HG03103 (cell line): Measurements from ENCODE around the gene PLAGL1.
"Not testable (repeated sequence)": the region's sequence is repeated elsewhere in the genome, so short reads cannot be mapped to it uniquely, and the experiment has no call there.

Experiments
- ATAC-seq: cut with Tn5 transposase; IDR thresholded peaks from one replicate; pipeline ENCODE4 v1.9.1; 2021; ENCODE audit warnings: low read depth; ENCODE audit not compliant: unreplicated experiment

The PLAGL1 gene, protein sequence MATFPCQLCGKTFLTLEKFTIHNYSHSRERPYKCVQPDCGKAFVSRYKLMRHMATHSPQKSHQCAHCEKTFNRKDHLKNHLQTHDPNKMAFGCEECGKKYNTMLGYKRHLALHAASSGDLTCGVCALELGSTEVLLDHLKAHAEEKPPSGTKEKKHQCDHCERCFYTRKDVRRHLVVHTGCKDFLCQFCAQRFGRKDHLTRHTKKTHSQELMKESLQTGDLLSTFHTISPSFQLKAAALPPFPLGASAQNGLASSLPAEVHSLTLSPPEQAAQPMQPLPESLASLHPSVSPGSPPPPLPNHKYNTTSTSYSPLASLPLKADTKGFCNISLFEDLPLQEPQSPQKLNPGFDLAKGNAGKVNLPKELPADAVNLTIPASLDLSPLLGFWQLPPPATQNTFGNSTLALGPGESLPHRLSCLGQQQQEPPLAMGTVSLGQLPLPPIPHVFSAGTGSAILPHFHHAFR

DNA sequence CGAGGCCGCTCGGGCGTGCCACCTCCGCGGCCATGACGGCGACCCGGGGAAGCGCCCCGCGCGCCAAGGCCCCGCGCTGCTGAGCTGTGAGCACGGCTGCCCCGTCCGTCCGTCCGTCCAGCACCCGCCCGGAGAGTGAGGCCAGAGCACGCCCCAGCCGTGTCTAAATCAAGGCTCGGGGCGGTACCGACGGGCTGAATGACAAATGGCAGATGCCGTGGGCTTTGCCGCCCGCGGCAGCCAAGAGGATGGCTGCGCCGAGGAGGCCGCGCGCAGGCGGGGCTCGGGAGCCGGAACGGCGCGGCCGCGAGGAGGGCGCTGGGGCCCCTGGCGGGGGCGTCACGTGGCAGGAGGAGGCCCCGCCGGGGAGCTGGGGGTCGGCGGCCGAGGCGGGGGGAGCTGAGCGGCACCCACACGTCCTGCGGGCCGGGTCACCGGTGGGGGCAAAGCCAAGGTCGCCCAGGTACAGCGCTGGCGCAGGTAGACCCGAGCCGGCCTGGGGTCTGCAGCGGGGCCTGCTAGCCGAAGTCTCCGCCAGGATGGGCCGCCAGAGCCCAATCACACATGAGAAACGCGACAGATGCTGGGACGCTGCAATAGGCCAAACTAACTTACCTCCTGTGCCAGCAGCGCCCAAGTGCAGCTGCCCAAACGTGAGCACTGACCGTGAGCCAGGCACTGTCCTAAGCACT is at the start of gene PLAGL1:
Gene PLAGL1 (minus strand): TSS at position 140 of the 692 bp plus-strand sequence. CDS start 60,123 bp downstream, outside the sequence.
- no peak for ATAC-seq

DNA sequence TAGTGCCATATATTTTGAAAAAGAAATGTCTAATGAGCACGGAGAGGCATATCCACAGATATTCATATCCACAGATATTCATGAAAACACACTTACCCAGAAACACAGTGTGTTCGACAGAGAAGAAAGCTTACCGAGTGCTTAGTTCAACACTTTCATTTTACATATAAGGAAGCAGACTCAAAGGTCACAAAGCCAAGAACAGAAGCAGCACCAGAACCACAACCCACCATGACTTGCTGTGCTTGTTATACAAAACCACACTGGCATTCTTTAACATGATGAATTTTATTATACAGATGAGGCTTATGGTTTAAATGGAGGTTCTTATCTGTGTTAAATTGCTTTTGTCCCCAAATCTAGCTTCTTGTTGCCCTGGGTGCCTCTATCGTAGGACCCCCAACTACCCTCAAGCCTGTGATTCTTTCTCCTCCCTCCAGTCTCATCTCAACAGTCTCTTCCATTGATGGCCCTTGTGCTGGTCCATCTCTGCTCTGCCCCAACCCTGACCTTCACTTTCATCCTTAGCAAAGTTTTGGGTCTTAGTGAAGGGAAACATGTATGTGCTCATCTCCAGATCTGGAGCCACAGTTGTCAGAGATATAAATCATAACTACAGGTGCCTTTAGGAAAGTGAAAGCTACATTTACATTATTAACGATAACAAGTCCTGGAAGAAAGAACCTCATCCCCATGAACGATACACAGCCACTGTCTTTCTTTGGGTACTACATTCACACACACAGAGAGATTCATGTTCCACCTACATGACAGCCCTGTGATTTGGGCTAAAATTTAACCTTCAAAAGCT is 47.3 kb upstream of the PLAGL1 start:
- ATAC-seq = peak; percentile 72

DNA sequence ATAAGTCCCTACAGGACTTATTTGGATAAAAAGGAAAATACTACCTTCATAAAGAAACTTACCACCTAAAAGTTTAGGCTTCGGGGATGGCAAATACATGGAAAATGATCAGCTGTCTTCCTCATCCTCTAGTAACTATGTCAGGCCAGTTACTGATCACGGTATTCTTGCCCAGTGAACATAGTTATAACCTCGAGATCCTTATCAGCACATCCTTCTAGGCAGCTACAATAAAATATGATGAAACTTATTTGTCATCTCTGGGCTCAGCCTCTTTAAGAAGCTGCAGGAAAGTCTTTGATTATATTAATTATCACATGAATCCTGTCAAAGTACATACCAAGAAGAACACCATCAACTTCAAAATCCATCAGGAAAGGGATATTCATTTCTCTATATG is 45.5 kb upstream of the PLAGL1 start:
- ATAC-seq = no peak

DNA sequence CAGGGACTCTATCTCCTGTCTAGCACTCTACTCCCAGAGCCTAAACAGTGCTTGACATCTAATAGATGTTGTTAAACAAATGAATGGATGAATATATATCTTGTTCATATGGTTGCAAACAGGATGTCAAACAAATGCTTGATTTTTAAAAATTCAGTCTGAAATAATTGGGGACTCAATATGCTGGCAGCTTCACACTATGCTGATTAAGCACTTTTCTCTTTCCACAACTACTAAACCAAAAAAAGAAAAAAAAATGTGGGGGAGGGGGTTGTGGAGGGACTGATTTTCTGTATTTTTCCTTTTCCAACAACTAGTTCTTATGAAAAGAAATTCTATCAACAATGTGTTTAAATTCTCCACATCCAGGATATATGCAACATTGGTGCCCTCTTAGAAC is 44.4 kb upstream of the PLAGL1 start:
- no peak for ATAC-seq

DNA sequence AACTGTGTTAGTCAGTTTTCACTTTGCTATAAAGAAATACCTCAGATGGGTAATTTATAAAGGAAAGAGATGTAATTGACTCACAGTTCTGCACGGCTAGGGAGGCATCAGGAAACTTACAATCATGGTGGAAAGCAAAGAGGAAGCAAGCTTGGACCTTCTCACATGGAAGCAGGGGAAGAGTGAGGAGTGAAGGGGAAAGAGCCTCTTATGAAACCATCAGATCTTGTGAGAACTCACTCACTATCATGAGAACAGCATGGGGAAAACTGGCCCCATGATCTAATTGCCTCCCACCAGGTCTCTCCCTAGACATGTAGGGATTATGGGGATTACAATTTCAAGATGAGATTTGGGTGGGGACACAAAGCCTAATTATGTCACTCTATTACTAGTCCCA is 41.3 kb upstream of the PLAGL1 start:
- ATAC-seq = no peak

DNA sequence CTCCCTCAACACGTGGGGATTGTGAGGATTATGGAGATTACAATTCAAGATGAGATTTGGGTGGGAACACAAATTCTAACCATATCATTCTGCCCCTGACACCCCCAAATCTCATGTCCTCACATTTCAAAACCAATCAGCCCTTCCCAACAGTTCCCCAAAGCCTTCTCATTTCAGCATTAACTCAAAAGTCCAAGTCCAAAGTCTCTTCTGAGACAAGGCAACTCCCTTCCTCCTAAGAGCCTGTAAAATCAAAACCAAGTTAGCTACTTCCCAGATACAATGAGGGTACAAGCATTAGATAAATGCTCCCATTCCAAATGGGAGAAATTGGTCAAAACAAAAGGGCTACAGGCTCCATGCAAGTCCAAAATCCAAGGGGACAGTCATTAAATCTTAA is 39.6 kb upstream of the PLAGL1 start:
- ATAC-seq = no peak

DNA sequence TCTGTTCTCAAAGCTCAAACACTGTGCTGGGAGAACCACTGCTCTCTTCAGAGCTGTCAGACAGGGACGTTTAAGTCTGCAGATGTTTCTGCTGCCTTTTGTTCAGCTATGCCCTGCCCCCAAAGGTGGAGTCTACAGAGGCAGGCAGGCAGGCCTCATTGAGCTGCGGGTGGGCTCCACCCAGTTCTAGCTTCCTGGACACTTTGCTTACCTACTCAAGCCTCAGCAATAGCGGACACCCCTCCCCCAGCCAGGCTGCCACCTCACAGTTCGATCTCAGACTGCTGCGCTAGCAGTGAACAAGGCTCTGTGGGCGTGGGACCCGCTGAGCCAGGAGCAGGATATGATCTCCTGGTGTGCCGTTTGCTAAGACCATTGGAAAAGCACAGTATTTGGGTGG is 38.6 kb upstream of the PLAGL1 start:
- not testable (repeated sequence) for ATAC-seq

DNA sequence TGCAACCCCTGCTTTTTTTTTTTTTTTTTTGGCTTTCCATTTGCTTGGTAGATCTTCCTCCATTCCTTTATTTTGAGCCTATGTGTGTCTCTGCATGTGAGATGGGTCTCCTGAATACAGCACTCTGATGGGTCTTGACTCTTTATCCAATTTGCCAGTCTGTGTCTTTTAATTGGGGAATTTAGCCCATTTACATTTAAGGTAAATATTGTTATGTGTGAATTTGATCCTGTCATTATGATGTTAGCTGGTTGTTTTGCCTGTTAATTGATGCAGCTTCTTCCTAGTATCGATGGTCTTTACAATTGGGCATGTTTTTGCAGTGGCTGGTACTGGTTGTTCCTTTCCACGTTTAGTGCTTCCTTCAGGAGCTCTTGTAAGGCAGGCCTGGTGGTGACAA is 36.9 kb upstream of the PLAGL1 start:
- ATAC-seq = not testable (repeated sequence)

DNA sequence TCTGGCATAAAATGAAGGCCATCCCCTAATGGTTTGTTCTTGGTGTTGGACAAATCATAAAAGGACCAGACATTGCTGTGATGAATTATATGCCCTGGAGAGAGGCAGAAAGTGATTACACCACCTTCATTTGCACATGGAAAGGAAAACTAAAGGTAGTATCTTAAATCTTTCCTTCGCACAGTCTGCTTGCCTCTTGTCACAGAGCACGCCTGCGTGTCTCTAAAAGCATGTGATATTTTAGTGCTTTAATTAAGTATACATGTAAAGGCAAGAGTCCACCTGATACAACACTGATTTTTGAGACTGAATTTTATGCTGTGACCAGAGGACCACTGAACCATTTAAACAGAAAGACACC is 28.8 kb upstream of the PLAGL1 start:
- no peak for ATAC-seq

DNA sequence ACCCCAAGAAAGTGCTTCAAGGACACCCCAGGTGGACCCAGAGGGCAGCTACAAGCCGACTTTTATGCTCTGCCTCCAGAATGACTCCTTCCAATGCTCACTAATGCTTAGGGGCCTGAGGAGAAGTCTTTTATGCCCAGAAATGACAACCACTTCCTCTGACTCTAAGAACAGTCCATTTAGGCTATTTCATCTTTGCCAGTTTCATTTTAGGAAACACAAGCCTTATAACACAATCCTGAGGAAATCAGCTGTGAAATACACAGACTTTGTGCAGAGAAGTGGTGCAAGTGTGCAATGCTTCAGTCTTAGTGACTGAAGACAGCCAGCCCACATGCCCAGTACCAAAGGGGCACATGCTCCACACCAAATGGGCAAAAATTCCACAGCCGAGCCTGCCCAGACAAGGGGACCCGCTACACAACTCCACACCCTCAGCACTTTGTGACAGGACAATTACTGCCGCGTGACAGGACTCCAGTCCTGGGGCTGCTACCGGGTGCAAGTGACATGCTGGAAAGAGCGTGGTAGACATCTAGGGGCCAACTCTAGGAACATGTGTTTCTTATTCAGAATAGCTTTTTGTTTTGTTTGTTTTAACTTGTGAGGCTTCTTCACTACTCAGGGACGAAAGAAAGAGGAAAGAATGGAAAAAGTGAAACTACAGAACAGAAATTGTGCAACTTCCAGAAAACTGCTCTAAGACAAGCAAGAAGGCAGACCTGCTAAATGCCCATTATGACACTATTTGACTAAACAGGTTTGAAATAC is 28.2 kb upstream of the PLAGL1 start:
- peak; percentile 62 for ATAC-seq

DNA sequence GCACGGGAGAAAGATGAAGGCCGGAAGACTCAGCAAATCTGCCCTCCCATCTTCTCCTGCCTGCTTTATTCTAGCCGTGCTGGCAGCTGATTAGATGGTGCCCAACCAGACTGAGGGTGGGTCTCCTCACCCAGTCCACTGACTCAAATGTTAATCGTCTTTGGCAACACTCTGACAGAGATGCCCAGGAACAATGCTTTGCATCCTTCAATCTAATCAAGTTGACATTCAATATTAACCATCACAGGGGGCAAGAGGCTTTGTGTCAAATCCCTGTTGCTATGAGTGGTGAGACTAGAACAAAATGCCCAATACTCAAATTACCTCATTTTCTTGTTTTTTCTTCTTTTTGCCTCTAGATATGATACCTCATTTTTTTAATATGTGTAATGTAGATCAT is 27.4 kb upstream of the PLAGL1 start:
- no peak for ATAC-seq

DNA sequence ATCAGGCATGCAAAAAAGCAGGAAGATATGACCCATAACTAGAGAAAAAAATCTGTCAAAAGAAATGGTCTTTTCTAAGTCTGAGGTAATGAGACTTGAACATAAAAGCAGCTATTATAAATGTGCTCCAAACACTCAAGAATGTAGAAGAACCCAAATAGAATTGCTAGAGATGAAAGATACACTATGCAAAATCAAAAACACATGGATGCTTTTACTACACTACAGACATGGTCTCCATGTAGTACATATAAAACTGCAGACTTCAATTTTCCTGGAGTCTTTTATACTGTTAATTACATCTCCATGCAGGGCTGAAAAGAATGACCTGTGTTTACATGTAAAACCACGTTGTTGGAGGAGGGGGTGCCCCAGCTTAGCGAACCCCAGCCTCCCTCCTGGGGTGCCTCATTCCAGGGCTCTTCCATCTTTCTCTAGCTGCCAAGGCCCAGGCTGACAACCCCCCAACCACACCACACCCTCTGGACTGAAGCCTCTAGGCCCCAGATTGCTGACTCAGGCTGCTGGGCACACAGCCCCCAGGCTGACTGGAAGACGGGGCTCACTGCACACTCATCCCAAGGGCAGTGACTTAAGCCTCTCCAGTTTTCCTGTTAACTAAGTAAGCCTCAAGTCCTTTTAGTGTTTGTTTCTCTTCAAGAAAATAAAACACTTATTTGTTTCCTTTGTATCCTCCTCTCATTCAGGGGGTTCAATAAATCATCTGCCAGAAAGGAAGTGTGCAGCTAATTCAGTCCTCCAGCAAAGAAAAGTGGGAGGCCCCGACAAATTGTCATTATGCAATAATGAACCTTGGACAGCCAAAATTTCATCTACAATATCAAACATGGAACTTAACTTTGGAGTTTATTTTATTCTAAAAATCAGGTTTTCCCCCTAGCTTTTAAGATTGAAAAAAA is 26.0 kb upstream of the PLAGL1 start:
- no peak for ATAC-seq

DNA sequence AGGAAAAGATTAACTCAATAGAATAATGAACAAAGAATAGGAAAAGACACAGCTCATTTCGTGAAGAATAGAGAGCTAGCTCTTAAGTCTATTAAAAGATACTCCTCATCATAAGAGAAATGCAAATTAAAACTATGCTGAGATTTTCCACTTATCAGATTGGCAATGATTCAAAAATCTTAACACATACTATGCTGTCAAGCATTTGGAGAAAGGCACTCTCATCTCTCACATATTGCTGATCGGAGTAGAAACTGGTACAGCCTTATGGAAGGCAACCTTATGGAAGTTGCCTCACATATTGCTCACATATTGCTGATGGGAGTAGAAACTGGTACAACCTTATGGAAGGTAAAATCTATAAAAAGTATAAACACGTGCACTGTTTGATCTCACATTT is 21.4 kb upstream of the PLAGL1 start:
- ATAC-seq = no peak

DNA sequence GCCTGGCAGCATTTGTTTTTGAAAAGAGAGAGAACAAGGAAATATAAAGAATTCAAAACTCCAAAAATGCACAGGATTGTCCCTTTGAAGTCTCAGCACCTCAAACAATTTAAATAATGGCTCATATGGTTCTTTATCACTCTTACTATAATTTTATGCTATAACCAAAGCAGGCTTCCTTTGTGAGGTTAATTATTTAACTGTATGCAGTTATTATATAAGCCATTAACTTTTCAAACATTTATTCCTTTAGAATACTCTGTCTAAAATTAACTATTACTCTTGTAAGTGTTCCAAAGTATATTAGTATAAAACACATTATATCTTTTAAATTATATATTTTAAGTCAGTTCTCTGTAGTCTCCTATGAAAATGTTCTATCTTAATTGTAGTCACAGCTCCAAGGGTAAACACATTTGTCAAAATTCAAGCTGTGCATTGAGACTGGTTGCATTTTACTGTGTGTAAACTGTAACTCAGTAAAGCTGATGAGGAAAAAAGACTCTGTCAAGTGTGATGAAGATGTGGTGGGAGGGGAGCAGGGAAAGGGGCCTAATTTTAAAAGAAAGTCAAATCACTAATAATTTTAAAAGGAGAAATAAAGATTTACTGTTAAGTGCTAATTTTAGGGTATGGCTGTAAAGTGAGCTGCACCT is 20.0 kb upstream of the PLAGL1 start:
- no peak for ATAC-seq

DNA sequence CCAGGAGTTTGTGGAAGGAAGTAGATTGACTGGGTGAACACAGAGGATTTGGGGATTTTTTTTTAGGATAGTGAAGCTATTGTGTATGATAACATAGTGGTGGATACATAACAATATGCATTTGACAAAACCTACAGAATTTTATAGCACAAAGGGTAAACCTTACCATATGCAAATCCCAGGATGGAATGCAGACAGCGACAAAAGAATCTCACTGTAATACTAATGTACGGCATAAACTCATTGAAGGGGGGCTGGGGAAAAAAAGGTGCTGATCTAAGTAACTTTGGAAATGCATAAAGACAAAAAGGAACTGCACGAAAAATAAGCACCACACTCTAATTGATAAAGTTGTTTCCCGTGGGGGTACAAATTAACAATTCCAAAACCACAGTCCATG is 15.2 kb upstream of the PLAGL1 start:
- ATAC-seq = no peak

DNA sequence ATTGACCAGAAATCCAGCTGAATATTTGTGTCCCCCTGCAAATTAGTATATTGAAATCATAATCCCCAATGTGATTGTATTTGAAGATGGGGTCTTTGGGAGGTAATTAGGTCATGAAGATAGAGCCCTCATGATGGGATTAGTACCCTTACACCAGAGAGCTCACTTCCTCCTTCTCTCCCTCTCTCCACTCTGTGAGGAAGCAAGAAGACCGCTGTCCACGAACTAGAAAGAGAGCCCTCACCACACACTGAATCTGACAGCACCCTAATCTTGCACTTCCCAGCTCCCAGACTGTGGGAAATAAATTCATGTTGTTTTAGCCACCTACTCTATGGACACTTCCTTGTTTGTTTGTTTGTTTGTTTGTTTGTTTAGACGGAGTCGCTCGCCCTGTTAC is 11.9 kb upstream of the PLAGL1 start:
- ATAC-seq = no peak

DNA sequence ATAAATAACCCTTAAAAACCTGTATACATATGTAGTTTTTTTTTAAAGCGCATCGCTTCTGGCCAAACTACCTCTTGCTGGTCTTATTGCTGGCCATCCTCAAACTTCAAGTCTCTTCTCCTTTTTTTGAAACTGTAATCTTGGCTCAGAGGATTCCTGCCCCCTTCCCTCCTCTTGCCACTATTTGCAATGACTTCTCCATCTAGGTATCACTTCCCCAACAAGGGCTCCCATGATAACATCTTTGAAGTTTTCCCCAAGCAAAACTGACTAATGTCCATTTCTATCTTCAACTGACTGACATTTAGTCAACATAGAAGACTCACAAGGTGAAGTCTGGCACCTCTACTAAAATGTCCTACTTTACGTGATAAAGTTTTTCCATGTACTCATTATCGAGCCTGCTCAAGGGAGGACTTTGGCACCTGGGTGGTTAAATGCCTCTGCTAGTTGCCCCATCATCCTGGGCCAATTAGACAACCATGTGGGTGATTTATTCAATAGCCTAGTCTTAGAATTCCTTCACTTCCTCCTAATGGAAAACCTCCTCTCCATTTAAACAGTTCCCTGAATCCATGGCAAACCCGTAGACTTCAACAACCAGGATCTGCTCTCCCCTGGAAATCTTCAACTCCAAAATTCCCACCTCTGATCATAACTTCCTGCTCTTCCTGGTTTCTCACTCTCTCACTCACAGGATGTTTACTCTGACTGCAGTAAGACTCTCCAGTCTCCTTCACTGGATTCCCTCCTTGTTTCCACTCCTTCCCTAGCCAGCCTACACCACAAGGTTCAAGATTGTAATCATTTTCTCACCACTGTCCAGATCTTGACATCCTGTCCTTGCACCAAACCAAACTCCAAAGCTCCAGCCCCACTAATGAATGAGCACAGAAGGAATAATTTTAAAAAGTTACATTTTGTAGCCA is 9.4 kb upstream of the PLAGL1 start:
- no peak for ATAC-seq

DNA sequence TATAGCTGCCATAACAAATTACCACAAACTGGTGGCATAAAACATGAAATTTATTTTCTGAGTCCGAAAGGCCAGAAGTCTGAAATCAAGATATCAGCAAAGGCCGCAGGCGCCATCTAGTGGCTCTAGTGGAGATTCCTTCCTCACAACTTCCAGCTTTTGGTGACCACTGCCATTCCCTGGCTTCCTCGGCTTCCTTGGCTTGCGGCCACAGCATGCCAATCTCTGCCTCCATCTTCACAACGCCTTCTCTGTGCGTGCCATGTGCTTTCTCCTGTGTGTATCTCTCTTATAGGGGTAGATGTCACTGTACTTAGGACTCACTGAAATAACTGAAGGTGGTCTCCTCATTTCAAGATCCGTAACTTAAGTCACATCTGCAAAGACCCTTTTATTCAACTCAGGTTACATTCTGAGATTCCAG is 5.4 kb upstream of the PLAGL1 start:
- ATAC-seq = no peak
